K562 (cell line): ENCODE measurements around the gene YJEFN3.

Experiments used
- CBX2 ChIP-seq: fragments of 200-600 bp; sonication (generic); IDR thresholded peaks from one replicate; pipeline ENCODE4 v1.6.1; 2012; ENCODE audit warnings: mild to moderate bottlenecking, low read length, inconsistent platforms; ENCODE audit not compliant: insufficient read depth, poor library complexity, severe bottlenecking
- JUNB ChIP-seq: fragments of 450-650 bp; formaldehyde crosslinking; conservative IDR thresholded peaks from 2 replicates; pipeline ENCODE4 v1.4.0; 2020; ENCODE audit warnings: mild to moderate bottlenecking
- RB1 ChIP-seq: fragments of 450-650 bp; IDR thresholded peaks from 2 replicates; pipeline ENCODE4 v1.6.1; 2017; ENCODE audit warnings: low read depth, mild to moderate bottlenecking
- TF ChIP-seq, protein P1 (sequence below), 3 experiments: IDR thresholded peaks in 2 of 3; conservative IDR thresholded peaks in 1 of 3; 2 replicates each; pipeline ENCODE4 v1.5.1; 2011 to 2012; ENCODE audit warnings: low read length in 3 of 3, mild to moderate bottlenecking in 3 of 3, control low read depth in 2 of 3, improper control_type of control experiment in 1 of 3, inconsistent platforms in 1 of 3, low read depth in 1 of 3, mixed read lengths in 1 of 3, moderate library complexity in 1 of 3; ENCODE audit not compliant: insufficient read depth in 2 of 3

DNA sequence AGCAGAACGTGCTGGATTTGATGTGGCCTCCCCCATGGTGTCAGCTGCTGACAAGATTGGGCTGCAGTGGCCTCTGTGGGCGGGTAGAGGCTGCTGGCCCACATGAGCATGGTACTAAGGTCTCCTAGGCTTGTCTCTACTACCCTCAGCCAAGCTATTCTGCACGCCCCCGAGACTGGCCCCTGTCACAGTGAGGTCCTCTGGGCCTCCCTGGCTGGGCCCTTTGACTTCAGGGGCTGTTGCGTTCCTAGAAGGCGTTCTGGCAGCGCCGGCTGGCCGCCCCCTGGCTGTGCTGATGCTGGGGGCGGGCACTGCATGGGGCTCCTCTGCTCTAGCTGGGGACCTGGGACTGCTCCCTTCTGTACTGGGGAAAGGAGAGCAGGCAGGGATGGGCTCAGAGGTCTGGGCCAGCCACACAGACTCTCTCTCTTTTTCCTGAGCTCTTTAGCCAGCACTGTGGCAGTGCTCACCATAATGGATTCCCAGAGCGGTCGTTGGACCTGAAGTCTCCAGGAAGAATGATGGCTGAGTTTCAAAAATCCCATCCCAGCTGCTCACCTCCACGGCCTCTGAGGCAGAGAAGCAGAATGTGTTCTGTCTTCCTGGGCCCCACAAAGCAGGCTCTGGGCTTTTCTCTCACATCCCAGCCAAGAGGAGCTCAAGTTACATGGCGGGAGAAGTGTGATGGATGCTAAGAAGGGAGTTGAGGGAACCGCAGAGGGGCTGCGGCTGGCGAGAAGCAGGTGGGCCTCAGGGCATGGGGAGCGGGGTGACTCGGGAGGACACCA lies 45.7 kb upstream of the YJEFN3 start:
- TF ChIP-seq, protein P1, sequence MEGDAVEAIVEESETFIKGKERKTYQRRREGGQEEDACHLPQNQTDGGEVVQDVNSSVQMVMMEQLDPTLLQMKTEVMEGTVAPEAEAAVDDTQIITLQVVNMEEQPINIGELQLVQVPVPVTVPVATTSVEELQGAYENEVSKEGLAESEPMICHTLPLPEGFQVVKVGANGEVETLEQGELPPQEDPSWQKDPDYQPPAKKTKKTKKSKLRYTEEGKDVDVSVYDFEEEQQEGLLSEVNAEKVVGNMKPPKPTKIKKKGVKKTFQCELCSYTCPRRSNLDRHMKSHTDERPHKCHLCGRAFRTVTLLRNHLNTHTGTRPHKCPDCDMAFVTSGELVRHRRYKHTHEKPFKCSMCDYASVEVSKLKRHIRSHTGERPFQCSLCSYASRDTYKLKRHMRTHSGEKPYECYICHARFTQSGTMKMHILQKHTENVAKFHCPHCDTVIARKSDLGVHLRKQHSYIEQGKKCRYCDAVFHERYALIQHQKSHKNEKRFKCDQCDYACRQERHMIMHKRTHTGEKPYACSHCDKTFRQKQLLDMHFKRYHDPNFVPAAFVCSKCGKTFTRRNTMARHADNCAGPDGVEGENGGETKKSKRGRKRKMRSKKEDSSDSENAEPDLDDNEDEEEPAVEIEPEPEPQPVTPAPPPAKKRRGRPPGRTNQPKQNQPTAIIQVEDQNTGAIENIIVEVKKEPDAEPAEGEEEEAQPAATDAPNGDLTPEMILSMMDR (IDR thresholded peaks at IDR 0.05 in 2 of 3, conservative IDR thresholded peaks at IDR 0.05 in 1 of 3; ENCODE audit: insufficient read depth in 2 of 3, low read depth in 1 of 3, low read length in 3 of 3): no peak
- TF ChIP-seq RB1: no peak
- TF ChIP-seq CBX2: no peak
- TF ChIP-seq JUNB (CRISPR knock-in tag): no peak
